NCI-H1417 (cell line): ENCODE measurements around the gene SWSAP1.

Experiments
- DNase-seq, 3 experiments: peaks; one replicate each; lab custom pipeline; 2025; lab: John Stamatoyannopoulos, UW

The SWSAP1 gene

DNA sequence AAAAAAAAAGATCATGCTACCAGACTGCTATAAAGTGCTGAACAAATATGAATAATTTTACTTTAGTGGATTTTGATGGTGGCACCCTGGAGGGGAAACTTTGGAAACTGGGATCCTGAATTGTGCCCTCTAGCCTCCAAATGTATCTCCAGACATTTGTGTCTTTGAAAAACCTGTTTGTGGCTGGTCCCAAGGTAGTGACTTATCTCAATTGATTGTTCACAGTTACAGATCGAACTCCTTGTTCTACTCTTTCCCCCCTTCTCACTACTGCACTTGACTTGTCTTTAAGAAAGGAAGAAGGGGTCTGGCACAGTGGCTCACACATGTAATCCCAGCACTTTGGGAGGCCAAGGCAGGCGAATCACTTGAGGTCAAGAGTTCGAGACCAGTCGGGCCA lies 34.1 kb downstream of the SWSAP1 start:
- DNase-seq = no peak

- no peak for DNase-seq
Measured at GRCh38 chr19:11410682-11411081, 36.2 kb downstream of the SWSAP1 start.

GRCh38 chr19:11414544-11414943 lies 40.1 kb downstream of the SWSAP1 start:
- DNase-seq = peak in 1 of 3 experiments; percentile 22

DNA sequence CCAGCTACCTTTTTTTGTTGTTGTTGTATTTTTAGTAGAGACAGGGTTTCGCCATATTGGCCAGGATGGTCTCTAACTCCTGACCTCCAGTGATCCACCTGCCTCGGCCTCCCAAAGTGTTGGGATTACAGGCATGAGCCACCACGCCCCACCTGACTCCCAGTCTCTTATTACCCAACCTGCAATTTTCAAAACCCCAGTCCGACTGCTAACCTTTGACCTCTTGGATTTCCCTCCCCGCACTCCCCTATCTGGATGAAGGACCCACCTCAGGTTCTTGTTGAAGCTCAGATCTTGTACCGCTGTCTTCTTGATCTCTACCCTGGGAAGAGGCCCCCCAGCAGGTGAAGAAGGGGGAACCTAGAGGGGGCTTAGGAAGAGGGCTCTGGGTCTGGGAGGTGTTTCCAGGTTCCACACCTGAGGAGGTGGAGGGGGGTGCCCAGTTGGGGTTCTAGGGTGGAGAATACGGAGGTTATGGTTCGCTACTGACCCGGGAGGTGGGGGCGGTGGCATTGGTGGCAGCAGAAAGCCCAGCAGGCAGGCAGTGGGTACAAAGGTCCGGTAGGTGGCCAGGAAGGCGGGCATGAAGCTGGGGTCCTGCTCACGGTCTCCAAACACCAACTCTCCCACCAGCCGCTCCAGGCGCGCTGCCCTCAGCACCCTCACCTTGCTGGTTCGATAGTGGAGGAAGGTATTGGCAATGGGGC lies 42.0 kb downstream of the SWSAP1 start:
- no peak for DNase-seq

- DNase-seq = no peak
Measured at GRCh38 chr19:11418094-11418548, 43.7 kb downstream of the SWSAP1 start.

- peak; percentile 36 to 91 (median 87) for DNase-seq
Measured at GRCh38 chr19:11418549-11419506, 44.4 kb downstream of the SWSAP1 start, which contains the start of gene RGL3. RGL3 (minus strand) TSS chr19:11419314; CDS start chr19:11419278, 36 bp downstream.

DNA sequence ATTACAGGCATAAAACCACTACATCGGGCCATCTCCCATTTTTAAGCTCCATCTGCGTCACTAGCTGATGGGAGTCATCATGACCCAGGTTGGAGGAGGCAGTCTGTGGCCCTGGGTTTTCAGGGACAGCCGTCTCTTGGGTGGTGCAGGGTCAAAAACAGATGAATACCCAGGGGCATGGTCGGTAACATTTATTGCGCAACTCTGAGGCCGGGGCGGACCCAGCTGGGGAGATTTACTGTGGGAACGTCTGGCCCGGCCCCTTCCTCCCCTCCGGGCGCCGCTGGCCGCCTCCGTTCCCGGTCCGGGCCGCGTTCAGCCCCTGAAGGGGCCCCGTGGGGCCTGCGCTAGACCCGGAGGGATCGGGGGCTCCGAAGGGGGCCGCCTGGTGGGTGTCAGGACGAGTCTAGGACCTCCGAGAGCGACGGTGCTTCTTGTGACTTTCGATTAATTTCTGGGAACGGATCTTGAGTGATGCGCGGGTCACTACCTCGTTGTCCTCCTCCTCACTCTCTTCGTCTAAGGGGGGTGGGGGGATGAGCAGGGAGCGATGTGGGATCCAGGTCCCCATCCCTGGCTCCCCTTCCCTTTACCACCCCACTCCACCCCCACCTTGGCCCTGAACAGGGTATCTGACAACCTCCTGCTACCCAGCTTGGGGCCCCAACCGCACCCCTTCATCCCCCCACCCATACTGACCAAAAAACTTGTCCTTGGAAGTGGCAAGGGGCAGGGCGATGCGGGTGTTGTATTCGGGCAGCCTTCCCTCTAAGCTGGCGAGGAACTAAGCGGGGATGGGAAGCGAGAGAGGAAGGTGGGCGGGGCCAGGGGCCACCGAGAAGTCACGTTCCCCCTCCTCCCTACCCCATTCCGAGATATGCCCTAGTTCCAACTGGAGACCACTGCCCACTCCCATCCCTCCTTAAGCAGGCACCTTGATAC lies 46.2 kb downstream of the SWSAP1 start:
- DNase-seq = no peak

- DNase-seq = no peak
Measured at GRCh38 chr19:11421371-11422098, 47.1 kb downstream of the SWSAP1 start.

DNA sequence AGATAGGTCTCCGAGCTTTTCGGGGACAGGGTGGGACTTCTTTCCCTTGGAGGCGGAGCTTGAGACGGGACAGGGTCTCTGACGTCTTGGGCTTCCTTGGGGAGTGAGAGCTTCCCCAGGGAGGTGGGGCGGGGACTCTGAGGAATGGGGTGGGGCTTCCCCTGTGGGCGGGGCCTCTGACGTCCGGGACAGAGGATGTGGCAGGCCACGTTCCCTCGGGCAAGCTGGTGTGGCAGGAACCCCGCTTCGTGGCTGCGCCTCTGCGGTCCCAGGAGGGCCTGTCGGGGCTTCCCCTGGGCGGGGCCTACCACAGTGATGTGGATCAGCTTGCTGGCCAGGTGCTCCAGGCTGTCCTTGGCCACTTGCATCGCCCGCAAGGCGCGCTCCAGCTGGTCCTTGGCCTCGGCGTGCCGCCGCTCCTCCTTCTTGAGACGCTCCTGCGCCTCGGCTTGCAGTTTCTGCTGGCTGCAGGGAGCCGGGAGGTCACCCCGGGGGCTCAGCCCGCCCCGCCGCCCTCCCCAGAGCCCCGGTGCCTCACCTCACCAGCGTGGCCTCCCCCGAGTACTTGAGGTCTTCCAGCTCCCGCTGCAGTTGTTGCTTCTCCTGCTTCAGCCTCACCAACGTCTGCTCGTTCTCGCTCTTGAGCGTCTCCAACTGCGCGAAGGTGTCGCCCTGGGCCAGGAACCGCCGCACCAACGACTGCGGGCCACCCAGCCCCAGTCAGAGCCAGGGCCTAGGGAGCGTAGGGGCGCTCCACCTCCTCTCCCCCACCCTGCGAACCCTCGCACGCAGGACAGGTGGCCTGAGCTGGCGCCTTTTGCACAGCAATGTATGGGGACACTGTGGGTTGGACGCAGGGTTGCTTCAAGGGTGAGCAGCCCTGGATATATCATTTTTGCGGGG lies 47.9 kb downstream of the SWSAP1 start:
- DNase-seq = peak in 1 of 3 experiments; percentile 34

DNA sequence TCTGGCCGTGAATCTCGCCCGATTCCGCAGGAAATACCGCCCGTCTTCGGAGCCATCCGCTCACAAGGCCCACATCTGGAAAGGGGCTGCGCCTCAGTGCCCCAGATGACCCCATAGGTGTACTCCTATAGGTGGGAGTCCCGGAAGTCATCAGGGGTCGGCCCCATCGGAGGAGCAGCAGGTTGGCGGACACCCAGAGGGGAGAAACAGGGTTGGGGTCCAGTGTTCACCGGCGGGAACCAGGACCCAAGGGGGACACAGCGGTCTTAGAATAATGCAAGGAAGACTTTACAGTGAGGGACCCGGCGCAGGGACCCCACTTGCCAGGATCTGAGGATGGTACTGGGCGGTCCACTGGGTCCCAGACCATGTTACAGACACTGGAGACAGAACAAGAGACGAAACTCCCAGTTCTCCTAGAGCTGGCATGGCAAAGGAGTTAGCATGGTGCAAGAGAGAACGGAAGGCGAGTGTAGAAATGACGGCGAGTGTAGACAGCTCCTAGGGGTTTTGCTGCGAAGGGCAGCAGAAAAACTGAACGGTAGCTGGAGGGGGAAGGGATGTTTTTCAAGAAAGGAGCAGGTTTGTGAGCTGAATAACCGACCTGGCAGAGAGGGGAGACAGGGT lies 48.8 kb downstream of the SWSAP1 start:
- no peak for DNase-seq

GRCh38 chr19:11423791-11424181 lies 49.3 kb downstream of the SWSAP1 start:
- DNase-seq = no peak
